ENCODE data around the gene KRT38.
A peak's percentile ranks its signal among the peaks of the same experiment; 100 is the strongest.
"Not testable (repeated sequence)": the region's sequence is repeated elsewhere in the genome, so short reads cannot be mapped to it uniquely, and the experiment has no call there.

Gene KRT38

DNA sequence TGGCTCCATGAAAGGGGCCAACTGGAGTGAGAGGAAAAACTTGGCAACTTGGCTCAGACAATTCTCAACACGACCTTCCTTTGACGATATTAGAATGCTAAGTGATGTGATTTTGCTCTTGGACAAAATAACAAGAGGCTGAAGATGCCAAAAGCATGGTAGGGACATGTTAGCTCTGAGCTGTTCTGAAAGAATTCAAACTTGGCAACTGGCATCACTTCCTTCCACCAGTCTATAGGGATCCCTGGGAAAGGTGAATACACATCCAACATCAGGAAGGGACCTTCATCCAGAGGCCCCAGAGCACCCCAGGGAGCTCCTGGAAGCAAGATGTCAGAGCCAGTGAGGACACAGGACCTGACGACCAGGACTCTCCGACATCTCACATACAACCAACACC, 20.6 kb downstream of the KRT38 start:
- DNase-seq, result no peak

DNA sequence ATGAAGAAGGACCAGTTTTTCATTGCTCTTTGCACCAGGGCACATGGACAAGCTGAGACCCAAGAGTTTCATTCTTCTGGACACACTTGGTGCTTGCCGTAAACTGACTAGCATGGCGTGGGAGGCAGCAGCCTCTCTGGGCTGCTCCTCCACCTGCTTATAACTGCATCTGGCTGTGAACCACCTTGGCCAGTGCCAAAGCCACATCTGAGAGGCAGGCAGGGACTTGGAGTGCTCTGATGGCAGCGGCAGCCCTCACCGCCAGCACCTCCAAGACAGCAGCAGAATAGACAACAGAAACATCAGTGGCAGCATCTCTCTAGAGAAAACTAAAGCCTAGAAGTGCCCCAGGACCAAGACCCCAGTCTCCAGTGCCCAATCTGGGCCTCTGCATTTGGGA, 21.1 kb downstream of the KRT38 start:
- peak; percentile 32 for DNase-seq

DNA sequence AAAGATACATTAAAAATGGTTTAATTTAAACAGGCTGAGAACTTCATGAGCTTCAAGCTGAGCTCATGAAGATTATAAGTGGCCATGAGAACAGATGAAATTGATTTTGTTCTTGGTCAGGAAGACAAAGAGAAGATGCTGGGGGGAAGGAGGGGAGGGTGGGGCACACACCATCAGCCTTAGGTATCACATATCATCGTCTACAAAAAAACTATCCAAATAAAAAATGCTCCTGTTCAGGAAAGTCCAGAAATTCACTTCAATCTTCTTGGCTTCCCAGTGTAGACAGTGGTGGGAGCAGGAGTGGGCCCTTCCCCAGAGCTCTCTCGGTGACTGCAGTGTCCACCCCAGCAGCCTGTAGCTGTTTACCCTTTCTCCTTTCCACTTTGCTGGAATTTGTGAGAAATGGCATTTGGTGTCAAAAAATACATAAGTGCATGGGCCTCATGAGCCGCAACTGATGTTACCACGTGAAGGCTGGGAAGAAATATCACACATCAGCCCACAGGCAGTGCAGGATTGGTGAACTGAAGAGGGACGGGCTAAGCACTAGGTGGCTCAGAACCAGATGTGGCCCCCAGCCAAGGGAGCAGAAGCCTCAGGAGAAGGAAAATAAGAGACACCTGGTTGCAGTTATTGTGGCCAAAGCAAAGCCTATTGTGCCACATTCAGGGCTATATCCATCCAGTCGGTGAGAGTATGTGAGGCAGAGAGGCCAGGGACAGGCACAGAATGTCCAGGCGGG, 22.5 kb downstream of the KRT38 start:
- no peak for DNase-seq

DNA sequence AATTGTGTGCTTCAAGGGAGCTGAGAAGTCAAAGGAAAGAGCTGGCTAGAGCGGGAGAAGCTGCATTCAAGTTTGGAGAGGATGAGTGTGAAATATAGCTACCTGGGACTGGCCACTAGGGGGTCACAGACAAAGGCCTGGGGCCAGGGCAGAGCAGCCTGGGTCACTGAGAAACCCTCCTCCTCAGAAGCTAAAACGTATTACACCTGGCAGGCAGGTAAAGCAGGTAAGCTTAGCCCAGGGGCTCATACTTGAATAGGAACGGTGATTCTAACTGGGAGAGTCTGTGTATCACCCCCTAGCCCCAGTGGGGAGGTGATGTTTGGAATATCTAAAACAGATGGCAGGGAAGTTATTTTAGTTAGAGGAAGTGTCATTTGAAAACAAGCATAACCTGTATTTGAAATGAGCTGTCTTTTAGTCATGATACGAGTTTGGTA, 23.2 kb downstream of the KRT38 start:
- no peak for DNase-seq

DNA sequence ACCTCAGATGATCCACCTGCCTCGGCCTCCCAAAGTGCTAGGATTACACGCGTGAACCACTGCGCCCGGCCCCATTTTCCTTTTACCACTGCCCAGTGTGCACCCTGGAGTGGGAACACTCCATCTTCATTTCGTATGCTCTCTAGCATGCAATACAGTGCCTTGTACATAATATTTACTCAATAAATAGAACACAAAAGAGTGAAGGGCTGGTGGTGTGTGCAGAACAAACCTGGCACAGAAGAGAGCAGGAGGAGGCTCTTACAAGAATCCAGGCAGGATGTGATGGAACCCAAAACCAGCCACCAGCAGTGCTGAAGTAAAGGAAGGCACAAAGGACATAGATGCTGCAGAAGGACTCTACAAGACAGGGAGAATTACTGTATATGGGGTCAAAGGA, 23.7 kb downstream of the KRT38 start:
- DNase-seq, result no peak

DNA sequence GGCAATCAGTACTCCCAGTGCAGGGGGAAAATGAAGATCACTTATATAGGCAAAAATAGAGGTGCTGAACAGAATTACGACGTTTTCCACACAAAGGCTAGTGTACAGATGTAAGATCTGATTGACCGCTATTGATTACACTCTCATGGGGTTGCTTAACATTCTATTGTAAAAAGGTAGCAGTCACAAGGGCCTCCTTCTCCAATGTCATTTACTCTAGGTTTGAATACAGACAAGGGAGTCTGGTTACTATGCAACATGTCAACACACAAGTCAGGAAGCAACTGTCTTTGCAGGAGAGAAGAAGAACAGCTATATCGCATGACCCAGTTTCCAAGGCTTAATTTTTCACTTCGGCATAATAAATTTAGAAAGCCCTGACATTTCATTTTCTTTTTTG, 24.3 kb downstream of the KRT38 start:
- DNase-seq, result no peak

DNA sequence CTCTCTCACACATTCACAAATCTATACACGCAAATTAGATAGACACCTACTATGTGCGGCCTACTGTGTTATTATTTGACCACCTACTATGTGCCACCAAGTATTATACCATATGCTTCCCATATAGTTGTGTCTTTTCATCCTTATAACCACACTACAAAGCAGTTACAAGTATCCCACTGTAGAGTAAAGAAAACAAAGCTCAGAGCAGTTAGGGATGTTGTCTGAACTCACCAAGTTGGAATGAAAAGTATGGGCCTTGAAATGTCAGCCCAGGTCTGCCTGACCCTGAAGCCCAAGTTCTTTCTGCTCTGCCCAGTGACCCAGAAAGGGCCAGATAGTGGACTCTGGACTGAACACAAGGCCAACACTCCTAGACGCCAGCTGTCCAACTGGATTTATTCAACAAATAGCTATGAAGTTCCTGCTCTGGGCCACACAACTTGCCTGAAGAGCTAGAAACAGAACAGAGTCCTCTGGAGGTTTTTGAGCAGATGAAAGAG, 24.9 kb downstream of the KRT38 start:
- no peak for DNase-seq

DNA sequence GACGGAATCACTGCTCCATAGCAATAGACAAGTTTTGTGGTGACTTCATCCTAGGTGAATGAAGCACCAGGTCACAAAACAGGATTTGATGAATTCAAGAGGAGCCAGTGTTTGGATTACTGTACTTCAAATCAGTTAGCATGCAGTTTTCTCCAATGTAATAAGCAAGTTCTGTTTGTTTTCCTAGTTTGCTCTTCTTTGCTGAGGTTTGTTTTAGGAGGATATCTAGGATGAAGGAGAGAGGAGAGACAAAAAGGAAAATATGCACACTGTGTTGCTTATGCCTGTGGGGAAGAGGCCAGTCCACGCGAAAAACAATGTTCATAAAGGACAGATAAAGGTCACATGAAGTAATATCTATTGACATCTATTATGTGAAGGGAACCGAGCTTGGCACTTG, 25.4 kb downstream of the KRT38 start:
- DNase-seq, result no peak

DNA sequence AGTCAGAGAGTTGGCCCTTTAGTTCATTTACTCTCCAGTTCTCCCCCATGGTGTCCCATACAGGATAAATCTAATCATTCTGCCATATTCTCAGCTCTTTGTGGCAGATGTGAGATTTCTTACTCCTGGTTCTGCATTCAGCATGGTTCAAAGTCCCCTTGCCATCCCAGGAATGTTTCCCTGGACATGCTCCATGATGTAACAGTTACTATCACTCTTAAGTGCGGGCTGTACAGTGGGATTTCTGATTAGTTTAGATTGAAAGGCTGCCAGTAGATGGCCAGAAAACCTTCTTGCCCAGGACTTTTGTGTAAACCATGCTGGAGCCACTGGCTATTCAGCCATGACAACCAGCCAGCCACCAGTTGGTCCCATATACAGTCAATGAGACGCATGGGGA, 26.8 kb downstream of the KRT38 start:
- no peak for DNase-seq

DNA sequence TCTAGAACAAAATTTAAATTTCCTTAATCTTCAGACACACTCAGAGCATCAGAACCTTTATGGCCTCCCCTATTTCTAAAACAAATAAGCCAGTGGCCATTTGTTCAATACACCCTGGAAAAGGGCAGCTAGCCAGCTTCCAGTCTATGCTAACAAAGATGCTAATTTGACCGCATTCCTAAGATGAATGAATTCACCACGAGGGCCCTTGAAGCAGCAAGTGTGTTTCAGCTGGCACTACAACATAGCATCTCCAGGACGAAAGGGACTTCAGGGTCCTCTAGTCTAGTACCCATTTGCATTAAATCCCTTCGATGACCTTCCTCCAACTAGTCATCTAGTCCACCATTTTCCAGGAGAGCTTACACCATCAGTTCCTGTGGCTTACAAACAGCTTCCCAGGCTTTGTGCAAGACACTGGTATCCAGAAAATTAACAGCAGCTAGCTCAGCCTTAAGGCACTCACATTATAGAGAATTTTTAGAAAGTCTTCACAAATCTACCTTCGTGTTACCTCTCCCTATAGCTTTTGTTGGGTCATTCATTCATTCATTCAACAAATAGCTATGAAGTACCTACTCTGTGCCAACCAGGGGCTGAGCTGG, 27.3 kb downstream of the KRT38 start:
- no peak for DNase-seq

DNA sequence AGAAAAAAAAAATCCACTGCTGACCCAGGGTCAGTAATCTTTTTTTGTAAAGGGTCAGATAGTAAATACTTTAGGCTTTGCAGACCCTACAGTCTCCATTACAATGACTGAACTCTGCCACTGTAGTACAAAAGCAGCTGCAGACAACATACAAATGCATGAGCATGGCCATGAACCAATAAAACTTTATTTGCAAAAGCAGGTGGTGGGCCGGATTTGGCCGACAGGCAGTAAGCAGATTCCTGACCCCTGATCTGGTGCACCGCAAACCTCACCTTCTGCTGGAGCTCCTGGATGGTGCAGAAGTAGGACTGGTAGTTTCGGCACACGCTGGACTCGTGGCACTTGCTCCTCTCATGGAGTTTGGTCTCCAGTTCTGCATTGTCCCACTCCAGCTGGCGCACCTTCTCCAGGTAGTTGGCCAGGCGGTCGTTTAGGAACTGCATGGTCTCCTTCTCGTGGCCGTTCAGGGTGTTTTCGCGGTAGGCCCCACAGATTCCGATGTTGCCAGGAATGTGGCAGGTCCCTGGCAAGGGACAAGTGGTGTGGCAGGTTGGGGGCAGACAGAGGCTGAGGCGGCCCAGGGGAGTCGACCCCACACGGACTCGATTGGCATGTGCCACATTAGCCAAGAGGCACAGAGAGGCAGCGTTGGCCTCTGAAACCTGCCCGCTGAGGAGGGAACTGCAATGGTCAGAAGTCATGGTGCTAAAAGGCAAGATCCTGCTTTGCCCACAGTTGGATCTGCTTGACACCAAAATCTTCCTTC, 29.5 kb downstream of the KRT38 start:
- no peak for DNase-seq

DNA sequence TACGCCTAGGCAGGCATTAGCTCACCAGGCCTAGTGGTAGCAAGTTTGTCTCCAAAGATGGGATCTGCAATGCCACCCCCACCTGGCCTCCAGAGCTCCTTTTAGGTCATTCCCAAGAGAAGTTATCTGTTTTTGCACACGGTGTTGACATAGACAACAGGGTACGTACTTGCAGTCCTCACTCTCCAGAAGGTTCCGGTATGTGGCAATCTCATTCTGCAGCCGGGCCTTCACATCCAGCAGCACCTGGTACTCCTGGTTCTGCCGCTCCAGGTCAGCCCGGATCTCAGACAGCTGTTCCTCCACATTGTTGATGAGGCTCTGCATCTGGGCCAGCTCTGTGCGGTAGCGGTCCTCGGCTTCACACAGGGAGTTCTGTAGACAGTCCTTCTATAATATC, 33.6 kb downstream of the KRT38 start:
- DNase-seq, result no peak

DNA sequence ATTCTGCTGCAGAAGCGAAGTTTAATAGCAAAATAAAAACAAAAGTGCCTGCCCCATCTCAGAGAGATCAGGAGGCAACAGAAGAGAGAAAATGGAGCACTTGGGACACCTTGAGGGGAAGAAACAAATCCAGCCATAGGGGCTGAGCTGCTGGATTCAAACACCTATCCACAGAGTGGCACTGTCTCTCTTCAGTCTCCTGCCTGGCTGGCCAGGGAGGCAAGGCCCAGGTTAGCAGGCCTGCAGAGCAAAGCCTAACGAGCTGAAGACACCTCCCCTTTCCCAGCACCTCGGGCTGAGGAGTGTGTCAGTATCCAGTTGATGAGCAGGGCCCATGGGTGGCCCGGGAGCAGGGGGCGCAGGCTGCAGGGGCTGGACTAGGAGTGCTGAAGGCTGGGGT, 34.6 kb downstream of the KRT38 start:
- no peak for DNase-seq

DNA sequence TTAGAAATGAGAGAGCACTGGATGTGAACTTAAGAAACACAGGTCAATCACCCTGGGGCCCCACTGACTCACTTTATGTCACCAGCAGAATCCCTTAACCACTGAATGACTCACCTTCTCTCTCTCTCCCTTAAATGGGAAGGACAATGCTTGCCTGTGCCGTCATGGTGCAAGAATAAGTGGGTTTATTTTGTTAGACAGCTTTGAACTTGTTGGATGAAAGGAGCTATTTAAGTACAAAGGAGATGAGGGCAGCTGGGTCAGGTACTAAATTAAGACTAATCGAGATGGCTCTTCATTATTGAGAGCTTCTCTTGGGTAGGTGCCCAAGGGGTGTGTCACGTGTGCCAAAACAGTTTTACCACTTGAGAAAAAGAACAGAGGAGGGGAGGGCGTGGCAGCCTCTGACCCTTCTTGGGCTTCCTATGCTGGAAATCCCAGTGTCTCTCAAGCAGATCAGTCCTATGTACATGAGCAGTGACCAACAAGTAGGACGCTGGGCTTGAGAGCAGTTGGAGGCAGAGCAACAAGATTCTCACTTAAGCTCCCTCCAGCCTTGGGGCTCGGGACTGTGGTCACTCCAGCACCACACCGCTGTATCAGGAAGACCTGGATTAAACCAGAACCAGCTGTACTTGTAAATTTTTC, 36.6 kb downstream of the KRT38 start:
- DNase-seq, result peak; percentile 12

DNA sequence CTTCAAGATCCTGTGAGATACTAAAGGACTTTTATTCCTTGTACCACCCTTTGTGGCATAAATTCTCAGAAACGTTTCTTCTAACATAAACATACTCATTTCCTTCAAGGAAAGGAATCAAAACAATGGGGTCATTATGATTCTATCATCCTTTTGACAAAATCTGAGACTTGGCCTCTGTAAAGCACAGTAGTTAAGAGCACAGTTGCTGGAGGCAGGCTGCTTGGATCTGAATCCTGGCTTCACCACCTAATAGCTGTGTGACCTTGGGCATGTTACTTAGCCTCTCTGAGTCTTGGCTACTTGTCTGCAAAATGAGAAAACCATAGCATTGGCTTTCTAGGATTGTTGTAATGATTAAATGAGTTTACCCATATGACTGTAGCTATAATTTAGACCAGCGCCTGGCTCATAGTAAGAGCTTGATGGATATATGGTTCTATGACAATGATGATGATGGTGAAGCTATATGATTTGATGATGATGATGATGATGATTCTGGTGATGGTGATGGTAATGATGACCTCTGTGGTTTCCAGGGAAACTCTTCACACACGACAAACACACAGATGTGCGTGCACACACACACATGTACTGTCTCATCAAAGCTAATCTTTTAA, 37.3 kb downstream of the KRT38 start:
- no peak for DNase-seq

DNA sequence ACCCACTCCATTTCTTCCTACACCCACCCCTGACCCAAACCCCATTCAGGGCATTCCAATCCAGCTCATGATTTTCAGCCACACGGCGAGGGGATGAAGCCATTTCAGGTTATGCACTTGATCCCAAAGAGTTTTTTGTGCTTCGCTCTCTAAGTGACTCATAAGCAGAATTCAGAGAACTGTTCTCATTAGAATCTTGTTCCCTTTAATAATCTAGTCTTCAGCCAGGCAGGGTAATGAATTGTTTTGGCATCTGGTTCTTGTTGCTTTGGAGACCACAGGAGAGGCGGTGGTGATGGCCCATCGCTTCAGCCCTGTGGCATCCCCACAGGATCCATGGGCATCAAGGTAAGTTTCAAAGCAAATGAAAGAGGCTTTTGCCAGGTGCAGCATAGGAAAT, 38.6 kb downstream of the KRT38 start:
- no peak for DNase-seq

DNA sequence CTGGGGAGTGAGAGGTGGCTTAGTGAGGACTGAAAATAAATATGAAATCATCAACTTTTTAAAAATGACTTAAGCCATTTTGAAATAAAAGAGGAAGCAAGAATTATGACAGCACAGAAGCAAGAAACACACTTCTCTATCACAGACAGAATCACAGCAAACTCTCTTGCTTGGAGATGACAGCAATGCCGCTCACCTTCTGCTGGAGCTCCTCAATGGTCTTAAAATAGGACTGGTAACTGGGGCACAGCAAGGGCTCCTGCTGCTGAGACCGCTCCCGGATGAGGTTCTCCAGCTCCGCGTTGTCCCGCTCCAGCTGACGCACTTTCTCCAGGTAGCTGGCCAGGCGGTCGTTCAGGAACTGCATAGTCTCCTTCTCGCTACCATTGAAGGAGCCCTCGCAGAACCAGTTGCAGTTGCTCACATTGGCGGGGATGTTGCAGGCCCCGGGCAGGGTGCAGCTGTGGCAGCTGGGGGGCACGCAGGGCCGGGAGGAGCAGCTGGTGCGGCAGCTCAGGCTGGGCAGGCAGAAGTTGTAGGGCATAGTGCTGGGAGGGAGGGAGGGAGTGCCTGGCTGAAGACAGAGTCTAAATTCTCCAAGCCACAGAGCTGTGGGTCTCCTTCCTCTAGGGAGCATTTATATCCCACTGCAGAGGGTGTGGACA, 43.7 kb downstream of the KRT38 start, which contains the start of gene KRT31:
Gene KRT31, minus strand, starts transcription at position 613 of the 665 bp plus-strand sequence. Its CDS starts 69 bp downstream, at position 544.
- no peak for DNase-seq

DNA sequence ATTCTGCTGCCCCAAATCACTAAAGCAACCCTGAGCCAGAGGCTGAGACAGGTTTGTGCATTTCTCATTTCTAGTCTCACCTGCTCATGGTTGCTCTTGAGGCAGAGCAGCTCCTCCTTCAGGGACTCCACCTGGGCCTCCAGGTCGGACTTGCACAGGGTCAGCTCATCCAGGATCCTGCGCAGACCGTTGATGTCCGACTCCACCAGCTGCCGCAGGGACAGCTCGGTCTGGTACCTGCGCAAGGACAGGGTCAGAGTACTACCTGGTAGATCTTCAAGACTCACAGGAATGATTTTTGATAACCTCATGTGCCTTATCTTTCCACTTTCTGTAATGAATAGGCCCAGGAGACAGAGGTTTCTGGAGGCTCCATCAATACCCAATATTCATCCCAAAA, 44.4 kb downstream of the KRT38 start:
- DNase-seq, result no peak

DNA sequence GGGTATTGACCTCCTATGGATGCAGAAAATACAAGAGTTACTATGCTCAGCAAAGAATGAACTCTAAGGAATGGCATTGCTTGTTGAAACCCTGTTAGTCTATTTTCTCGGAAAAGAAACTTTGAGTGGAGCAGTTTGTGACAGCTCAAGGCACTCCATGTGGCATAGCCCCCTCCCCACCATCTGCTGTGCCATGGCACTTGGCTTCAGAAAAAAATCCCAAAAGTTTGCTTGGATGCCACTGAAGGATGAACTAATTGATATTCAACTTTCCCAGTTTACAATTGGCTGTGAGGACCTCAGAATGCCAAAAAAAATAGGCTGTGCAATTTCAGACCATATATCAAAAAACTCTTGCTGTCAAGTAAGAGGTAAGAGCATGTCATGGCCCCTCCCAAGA, 45.2 kb downstream of the KRT38 start:
- DNase-seq, result no peak

DNA sequence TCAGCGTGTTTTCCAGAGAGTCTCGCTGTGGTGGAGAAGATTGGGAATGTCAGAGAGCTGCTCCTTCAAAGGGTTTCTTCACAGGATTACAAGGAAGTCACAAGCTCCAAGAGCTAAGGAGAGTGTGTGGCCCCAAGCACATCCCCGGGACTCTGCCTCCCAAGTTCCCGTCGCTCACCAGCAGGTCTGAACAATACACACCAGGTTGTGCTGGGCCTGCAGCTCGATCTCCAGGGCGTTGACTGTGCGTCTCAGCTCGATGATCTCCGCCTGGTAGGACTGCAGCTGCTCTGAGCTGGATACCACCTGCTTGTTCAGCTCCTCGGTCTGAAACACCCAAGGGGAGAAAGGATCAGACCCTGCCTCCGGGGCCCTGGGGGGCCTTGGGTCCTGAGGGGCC, 45.7 kb downstream of the KRT38 start:
- DNase-seq, result not testable (repeated sequence)

DNA sequence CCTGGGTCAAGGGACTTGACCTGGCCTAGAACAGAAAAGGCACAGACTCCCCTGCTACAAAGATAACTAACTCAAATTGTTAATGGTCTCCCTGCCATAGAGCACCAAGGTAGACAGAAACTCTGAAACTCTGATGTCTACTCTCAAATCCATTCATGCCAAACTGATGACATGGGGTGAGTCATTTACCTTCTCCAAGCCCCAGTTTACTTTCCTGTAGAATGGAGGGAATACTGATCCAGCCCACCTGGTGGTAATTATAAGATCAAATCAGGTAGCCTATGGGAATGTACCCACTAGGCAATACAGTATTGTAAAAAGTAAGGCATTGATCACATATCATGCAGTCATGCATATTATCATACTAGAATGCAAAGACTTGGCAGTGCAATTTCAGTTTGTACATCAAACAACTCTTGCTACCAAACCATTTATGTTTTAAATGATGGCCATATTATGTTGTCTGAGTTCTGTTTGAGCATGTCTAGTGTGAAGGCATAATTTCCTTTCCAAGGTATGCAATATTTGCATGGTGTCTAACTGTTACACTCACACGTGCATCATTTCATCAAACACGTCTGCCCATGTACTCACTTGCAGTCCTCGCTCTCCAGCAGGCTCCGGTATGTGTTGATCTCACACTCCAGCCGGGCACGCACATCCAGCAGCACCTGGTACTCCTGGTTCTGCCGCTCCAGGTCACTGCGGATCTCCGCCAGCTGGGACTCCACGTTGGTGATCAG, 46.4 kb downstream of the KRT38 start:
- no peak for DNase-seq

DNA sequence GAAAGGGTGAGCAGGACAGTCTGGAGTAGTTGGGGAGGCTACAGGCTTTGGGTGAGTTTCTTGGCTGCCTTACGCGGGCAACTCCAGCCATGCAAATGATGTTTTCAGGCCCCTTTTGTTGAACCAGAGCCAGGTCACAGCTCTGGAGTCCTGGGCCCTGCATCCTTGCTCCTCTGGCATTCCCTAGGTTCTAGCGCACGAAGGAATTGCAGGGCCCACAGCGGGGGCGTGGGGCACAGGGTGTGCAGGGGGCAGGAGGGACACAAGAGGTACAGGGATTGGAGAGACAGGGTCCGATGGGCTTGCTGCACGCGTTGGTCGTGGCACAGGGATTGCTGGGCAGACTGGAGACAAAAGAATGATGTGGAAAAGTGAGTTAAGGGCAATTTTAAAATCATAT, 47.0 kb downstream of the KRT38 start:
- no peak for DNase-seq
